ENCODE measurements around the gene STOX2. TPM values are rescaled to one million over a fixed set of nuclear protein-coding genes. Genes with fewer than 3 reads are reported as not detected.

The STOX2 gene, protein sequence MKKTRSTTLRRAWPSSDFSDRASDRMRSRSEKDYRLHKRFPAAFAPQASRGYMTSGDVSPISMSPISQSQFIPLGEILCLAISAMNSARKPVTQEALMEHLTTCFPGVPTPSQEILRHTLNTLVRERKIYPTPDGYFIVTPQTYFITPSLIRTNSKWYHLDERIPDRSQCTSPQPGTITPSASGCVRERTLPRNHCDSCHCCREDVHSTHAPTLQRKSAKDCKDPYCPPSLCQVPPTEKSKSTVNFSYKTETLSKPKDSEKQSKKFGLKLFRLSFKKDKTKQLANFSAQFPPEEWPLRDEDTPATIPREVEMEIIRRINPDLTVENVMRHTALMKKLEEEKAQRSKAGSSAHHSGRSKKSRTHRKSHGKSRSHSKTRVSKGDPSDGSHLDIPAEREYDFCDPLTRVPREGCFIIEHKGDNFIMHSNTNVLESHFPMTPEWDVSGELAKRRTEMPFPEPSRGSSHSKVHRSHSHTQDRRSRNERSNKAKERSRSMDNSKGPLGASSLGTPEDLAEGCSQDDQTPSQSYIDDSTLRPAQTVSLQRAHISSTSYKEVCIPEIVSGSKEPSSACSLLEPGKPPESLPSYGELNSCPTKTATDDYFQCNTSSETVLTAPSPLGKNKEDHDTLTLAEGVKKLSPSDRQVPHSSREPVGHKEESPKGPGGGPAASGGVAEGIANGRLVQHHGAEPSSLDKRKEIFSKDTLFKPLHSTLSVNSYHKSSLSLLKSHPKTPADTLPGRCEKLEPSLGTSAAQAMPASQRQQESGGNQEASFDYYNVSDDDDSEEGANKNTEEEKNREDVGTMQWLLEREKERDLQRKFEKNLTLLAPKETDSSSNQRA (N-terminal part only)
- total RNA-seq (2014; rRNA removed; shearing (Covaris generic)), result under 0.01 and 0.20 TPM in 2 replicates

DNA sequence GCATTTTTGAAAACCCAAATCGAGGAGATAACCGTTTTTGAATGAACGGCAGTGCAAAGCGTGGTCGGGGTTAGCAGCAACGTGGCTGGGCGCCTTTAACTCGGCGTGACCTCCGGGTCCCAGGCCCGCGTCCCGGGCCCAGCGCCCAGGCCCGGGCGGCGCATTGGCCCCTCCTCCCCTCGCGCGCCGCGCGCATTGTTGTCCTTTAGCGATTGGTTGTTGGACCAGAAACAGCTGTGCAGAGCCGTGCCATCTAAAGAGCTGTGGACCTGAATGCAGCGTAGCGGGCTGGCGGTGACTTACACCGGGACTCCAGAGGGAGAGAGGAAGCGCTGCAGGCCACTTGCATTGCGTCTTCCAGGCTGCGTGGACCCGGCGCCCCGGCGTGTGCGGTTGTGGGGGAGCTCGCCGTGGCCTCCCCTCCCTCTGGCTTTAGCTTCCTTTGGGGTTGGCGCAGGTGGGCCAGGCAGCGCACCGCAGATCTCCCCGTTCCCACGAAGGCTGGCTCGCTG is at the start of gene STOX2:
TSS of gene STOX2 (plus strand) at position 227 of the 512 bp plus-strand sequence. CDS start 1,484 bp downstream, outside the sequence.
- peak; percentile 17 for DNase-seq (ENCODE audit: low read depth)

DNA sequence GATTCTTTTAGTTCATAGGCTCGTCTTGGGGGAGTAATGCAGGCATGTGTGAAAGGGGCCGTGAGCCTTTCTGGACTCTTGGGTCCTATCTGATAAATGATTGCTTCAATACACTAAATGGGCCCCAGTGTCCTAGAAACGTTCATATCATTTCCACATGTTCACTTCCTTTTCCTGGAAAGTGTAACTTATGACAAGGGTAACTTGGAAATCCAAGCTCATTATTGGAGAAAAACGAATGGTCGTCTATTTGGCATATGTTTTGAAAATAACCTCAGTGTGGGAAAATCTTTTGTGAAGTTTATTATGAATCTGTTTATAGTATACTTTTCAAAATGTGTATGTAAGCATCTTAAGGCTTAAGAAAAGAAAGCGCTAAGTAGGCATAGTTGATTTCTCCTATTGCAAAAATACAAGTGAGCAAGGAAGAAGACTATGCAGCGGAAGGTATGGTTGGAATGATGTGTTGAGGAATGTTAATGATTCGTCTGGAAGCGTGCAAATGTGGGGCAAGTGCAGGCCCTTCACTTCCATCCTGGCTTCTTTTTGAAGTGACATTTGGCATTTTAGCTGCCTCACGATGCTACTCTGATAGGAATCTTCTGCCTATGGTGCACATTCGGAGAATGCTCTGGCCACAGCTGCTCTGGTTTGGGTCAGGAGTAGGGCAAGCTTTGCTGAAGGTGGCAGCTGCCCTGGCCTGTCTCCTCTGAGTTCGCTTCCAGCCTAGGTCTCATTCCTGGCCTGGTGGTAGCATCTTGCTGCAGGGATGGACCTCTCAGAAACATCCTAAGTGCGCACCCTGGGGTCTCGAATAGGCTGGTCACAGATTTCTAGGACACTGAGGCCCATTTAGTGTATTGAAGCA is 49.5 kb upstream of the STOX2 start:
- DNase-seq (ENCODE audit: low read depth), result no peak

DNA sequence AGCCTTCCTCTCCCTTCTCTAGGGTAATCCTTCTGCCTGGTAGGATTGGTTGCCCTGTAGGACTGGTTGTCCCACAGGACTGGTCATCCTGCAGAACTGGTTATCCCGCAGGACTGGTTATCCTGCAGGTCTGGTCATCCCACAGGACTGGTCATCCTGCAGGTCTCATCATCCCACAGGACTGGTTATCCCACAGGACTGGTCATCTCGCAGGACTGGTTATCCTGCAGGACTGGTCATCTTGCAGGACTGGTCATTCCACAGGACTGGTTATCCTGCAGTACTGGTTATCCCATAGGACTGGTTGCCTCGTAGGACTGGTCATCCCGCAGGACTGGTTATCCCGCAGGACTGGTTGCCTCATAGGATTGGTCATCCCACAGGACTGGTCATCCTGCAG is 48.1 kb upstream of the STOX2 start:
- no peak for DNase-seq (ENCODE audit: low read depth)

DNA sequence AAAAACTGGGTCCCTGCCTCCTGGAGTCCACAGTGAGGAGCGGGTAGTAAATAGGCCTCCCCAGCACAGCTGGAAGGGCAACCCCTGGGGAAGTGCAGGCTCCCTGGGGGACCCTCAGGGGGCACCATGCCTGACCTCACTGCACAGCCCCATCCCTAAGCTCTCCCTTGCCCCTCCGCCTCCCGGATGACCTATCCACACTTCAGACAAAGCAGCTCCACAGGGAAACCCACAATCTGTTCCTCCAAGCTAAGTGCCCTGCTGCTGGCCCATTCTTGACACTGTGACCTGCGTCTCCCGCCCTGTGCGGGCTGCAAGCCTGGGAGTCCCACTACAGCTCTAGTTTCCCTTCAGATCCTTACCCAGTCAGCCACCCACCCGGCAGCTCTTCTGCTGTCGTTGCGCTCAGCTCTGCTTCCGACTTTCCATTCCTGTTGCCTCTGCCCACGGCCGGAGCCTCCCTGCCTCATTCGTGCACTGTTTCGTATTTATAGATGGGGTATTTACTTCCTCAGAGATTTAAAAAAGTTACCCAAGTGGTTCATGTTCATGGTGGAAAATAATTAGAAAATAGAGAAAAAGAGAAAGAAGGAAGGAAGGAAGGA is 47.0 kb upstream of the STOX2 start:
- DNase-seq (ENCODE audit: low read depth), result no peak

DNA sequence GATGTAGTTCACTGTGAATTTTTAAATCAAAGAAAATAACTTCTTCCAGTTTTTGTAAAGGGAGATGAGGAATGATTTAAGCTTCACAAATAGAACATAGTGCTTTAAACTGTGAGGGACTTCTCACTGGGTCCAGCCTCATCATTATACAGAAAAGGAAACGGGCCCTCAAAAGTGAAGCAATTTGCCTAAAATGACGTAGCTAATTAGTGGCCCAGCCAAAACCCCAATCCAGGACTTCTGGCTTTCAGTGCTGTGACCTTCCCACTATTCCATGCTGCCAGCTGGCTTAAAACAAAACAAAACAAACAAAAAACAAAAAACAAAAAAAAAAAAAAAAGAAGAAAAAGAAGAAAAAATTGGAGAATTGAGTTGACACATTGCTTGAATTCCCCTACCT is 45.0 kb upstream of the STOX2 start:
- no peak for DNase-seq (ENCODE audit: low read depth)

DNA sequence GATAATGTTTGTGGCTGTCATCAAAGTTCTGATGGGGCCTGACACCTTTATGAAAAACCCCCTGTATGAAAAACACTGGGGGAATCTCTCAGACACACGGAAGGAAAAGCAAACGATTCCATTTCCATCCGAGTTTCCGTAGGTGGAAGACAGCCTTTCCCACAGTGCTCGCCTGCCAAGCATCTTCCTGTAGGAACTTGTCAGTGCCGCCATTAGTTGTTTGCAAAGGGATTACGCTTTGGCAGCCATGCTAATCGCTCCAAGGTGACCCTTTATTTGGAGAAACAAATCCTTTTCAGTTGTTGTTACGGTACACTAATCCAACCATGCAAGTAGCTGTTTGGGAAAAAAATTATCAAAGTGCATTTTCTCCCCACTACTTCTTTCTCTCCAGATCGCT is 44.4 kb upstream of the STOX2 start:
- DNase-seq (ENCODE audit: low read depth), result no peak

DNA sequence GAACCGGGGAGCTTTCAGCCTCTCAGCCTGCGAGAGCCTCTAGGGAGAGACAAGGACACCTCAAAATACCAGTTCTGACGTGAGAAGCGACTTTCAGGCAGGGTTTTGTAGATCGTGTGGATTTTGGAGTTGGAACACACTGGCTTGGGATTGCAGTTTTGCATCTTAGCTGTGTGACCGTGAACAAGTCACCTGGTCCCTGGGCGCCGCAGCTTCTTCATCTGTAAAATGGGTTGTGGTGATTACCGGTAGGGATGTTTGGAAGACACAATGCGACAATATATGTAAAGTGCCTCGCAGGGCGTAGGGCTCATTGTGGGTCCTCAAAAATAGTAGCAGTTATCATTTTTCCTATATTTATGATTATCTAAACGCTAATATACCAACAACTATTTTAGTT is 43.7 kb upstream of the STOX2 start:
- no peak for DNase-seq (ENCODE audit: low read depth)

DNA sequence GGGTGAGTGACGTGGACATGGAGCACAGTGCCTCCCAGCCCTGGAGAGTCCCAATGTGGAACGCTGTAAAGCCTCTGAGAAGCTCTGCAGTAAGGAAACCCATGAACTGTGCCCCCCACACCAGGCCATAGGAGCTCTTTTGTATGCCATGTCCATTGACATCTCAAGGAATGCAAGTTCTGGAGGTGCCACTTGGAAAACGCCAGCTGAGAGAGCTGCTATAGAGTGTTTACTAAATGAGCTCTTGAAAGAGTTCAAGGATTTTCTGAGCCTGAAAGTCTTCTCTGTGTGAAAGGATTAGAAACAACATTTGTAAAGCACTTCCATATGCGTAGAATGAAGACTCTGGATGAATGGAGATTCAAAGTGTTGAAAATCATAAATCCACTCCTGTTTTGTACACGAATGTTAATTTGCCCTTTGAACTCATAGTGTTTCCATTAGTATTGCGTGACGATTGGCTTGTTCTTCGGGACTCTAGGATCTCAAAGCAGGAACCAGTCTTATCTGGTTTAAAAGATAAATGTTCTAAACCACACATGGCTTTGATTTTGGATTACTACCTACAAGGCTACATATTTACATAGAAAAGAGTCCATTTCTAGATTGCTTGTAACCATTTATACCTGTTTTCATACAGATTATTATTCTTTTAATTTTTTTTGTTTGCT is 41.8 kb upstream of the STOX2 start:
- no peak for DNase-seq (ENCODE audit: low read depth)

DNA sequence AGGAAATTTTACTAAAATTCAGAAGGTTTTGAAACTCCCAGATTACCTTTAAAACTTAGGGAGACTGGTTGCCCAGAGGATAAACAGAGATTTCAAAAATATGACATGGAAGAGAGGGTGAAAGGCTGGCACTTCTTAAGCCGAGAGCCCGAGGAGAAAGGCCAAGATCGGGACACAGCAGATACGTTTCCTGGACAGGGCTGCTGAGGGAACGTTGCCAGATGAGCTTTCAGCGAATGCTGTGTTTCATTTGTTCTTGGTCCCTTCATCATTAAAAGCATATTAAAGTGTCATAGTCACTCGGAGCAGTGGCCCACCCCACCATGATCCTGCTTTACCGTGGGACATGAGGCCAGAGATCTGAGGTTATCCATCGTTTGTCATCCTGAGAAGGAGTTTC is 37.9 kb upstream of the STOX2 start:
- DNase-seq (ENCODE audit: low read depth), result no peak

DNA sequence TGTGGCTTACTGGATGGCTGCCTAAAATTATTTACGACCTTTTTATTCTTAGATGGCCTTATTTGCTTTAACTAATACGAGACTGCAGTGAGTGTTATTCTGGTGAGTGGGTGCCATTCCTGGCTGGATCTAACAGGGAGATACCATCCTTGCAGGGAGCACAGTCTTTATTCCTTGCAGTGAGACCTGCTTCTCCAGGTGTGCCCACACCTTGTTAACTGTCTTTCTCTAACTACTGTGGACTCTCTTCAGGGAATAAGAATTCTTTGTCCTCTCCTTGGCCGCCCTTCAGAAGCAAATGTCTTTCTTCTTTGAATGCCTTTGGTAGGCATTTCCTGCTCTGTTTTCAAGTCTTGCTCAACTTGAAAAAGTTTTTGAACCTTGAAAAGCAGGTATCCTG is 34.1 kb upstream of the STOX2 start:
- DNase-seq (ENCODE audit: low read depth), result no peak

DNA sequence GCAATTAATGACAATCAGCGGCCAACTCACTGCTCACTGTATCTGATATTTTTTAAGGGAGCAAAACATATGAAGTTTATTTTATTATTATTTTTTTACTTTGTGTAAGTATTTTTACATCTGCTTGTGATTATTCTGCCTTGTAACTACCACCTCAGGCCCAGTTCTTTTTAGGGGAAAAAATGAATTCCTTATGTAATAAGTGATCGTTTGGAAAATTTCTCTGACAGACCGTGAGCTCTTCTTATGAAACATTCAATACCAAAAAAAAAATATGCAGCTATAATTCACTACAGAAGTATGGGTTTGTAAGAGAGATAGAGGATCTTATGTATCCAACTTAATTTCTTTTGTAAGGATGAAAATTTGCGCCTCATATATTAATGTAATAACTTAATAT is 33.5 kb upstream of the STOX2 start:
- no peak for DNase-seq (ENCODE audit: low read depth)

DNA sequence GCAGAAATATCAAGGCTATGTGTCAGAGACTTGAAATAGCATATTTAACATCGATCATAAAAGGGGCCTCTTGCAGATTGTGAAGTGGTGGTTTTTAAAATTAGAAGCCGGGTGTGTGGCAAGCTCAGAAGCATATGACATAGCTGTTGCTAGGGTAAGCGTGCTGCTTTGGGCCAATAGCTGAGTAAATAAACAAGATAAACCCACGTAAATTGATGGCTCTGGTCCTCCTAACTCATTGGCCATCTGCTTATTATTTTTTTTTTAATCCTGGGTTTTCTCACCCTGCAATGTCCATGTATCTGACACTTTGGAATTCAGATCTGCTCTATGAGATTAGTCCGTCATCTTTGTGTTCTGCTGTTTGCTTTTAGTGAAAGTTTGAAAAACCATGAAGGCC is 32.6 kb upstream of the STOX2 start:
- DNase-seq (ENCODE audit: low read depth), result no peak

DNA sequence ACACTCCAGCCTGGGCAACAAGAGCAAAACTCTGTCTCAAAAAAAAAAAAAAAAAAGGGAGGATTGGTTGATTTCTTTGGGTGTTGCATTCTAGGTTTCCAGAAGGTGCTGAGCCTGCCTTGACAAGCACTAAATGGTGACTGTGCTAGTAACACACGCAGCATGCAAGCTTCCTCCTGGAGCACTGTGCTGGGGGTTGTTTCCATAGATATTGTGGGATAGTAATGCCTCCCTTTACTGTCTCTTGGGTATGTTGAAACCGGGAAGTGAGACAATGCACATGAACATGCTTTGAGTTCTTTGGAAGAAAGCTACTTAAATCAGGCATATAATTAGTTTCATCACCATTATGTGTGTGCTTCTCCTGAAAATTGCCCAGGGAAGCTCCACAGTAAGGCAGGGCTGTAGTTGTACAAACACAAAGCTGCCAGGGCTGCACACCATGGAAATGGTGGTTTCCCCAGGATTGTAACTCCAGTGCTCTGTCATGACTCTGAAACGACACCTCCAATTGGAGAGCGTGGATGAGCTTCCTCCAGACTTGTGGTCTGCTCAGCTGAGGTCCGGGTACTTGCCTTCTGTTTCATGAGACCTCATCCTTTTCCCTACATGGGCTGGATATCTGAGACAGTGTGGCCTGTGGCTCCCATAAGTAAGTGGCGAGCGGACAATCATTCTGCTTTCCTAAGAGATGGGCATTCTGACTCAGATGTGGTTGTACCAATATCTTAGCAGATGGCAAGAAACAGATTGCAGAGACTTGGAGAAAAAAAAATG is 31.5 kb upstream of the STOX2 start:
- no peak for DNase-seq (ENCODE audit: low read depth)

DNA sequence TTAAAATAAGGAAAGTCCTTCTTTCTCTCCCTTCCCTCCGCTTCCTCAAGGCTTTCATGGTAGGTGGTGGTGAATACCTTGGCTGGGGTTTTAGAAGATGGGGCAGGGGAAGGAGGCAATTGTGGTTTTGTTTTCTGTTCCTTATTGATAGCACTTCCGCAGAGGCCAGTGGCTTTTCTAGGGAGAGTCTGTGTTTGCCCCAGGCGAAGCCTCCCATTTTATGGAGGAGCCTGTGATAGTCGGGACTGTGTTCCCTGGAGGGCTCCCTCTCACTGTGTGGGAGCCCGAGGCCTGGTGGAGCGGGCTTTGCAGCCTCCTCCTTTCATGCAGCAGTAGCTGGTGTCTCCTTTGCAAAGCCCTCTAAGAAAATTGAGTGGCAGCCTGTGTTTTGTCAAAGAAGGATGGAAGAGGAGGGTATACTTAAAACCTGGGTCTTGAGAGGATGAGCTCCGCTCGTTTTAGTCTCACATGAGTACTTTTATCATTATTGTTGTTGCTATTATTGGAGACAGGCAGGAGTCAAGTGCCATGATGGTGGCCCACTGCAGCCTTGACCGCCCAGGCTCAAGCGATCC is 29.8 kb upstream of the STOX2 start:
- no peak for DNase-seq (ENCODE audit: low read depth)

DNA sequence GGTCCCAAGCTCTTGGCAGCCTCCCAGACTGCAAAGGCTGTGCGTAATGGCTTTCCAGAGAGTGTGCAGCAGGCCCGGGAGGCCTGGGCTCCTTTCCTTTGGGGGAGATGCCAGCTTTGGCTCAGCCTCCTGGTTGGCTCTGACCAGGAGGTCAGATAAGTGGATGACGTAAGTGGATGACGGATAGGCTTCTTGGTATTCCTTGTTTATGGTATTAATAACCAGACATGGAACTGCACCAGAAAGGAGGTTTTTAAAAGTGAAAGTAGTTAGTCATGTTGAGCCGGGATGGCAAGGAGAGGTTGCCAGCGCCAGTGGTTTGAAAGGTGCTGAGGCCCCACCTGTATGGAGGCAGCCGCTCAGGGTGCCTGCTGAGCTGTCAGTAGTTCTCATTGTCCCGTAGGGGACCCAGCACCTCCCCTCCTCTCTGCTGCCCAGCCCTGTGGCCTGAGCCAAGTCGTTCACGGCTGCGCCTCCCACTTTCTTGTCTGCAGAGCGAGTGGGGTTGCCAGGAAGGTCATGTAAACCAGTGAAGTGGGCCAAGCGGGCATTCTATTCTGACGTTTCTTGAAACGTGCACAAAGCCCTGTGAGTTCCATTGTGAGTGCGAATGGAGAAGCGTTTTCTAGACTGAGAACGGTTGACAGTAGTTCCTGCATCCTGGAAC is 28.7 kb upstream of the STOX2 start:
- DNase-seq (ENCODE audit: low read depth), result peak; percentile 75

DNA sequence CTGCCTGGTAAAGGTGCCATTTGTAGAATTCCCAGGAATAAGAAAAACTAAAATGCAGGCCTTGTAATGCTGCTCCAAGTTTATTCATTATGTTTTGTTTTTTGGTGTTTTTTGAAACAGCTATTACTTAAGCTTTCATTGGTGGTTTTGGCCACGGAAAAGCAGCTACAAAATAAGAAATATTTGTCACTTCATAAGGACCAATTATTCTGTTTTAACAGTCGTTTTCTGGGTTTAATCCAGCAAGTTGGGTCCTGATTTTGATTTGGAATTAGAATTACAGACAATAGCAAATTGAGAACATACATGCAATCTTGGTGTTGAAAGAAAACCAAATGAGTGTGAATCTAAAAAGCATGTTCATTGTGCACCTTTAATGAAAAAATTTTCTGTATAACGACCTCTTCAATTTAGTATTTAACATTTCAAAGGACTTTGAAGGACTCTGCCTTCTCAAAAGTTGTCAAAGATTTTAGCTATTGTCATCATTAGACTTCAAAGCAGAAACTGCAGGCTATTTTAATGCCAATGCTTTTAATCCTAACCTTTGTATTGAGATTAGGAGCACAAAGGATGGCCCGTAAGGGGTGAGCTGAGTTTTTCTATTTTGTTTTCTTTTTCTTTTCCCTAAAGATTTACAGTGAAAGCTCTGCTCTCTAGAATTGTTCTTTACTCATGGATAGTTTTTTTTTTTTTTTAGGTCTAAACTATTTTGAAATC is 26.7 kb upstream of the STOX2 start:
- DNase-seq (ENCODE audit: low read depth), result no peak

DNA sequence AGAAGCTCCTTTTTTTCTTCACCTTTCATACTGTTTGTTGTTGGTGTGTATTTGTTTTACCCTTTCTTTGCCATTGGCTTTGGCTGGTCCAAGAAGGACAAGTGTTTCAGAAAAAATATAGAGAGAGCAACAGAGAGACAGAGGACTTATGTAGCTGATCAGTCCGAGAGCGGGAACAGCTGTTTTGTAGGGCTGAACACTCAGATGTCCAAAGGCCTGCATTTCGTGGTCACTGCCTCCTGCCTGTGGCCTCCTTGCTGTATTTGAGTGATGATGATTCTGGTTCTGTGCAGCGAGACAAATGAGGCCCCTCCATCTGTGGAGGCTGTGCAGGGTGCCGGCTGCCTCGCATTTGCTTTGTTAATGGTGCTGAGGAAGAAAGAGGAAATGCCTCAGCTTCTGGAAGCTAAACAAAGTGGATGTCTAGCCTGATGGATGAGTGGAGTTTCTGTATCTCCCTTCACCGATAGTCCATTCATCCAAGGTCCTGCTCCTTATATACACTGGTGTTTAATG is 19.8 kb upstream of the STOX2 start:
- DNase-seq (ENCODE audit: low read depth), result no peak

DNA sequence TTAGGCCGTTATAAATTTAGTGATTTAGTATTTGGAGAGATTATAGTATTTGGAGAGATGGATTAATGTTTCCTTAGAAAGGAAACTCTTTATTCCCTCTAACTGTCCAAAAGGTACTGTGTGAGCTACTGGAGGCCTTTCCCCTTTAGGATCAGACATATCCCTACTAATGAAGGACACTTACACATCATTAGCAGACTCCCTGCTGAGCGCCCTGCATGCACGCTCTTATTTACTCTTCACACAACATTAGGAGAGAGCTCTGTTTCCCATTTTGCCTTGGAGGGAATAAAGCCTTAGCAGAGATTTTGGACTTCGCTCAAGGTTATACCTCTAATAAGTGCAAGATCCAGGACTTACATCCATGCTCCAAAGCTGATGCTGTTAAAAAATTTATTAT is 17.8 kb upstream of the STOX2 start:
- DNase-seq (ENCODE audit: low read depth), result no peak

Measured in M059J (cell line).